ENCODE data around the gene MYH3.

The MYH3 gene

GRCh38 chr17:10631048-10631700 is 25.9 kb downstream of the MYH3 start:
- H3K9me3 Mint-ChIP-seq: no peaks in the 10 kb centered on the region
- H3K4me1 Mint-ChIP-seq: peaks cover 30% of the 10 kb centered on the region
- H3K27ac Mint-ChIP-seq: no peak overlapping the region
- H3K36me3 Mint-ChIP-seq: peaks cover 45% of the 10 kb centered on the region
- H3K4me3 Mint-ChIP-seq: no peak overlapping the region
- ATAC-seq: no peak
- no peaks in the 10 kb centered on the region for H3K27me3 Mint-ChIP-seq

GRCh38 chr17:10629706-10630105 is 27.4 kb downstream of the MYH3 start:
- H3K27ac Mint-ChIP-seq: no peak overlapping the region
- ATAC-seq: no peak
- H3K36me3 Mint-ChIP-seq: peaks cover 32% of the 10 kb centered on the region
- H3K4me3 Mint-ChIP-seq: no peak overlapping the region
- H3K9me3 Mint-ChIP-seq: no peaks in the 10 kb centered on the region
- H3K4me1 Mint-ChIP-seq: peaks cover 21% of the 10 kb centered on the region
- no peaks in the 10 kb centered on the region for H3K27me3 Mint-ChIP-seq

GRCh38 chr17:10628756-10629155 is 28.4 kb downstream of the MYH3 start:
- ATAC-seq: no peak
- H3K36me3 Mint-ChIP-seq: peaks cover 30% of the 10 kb centered on the region
- H3K9me3 Mint-ChIP-seq: no peaks in the 10 kb centered on the region
- peaks cover 11% of the 10 kb centered on the region for H3K4me1 Mint-ChIP-seq
- no peak overlapping the region for H3K27ac Mint-ChIP-seq
- H3K27me3 Mint-ChIP-seq: no peaks in the 10 kb centered on the region
- H3K4me3 Mint-ChIP-seq: no peak overlapping the region

GRCh38 chr17:10626390-10626789 is 30.7 kb downstream of the MYH3 start:
- no peak for ATAC-seq
- H3K27me3 Mint-ChIP-seq: no peaks in the 10 kb centered on the region
- H3K4me1 Mint-ChIP-seq: peaks cover 7% of the 10 kb centered on the region
- no peak overlapping the region for H3K4me3 Mint-ChIP-seq
- H3K9me3 Mint-ChIP-seq: no peaks in the 10 kb centered on the region
- H3K36me3 Mint-ChIP-seq: peaks cover 30% of the 10 kb centered on the region
- H3K27ac Mint-ChIP-seq: no peak overlapping the region

- peaks cover 19% of the 10 kb centered on the region for H3K36me3 Mint-ChIP-seq
- no peak overlapping the region for H3K4me3 Mint-ChIP-seq
- no peaks in the 10 kb centered on the region for H3K9me3 Mint-ChIP-seq
- no peak for ATAC-seq
- H3K27ac Mint-ChIP-seq: no peak overlapping the region
- peaks cover 3% of the 10 kb centered on the region for H3K27me3 Mint-ChIP-seq
- H3K4me1 Mint-ChIP-seq: no peaks in the 10 kb centered on the region
Measured at GRCh38 chr17:10624969-10625368, 32.1 kb downstream of the MYH3 start.

- no peaks in the 10 kb centered on the region for H3K4me1 Mint-ChIP-seq
- H3K9me3 Mint-ChIP-seq: no peaks in the 10 kb centered on the region
- H3K27me3 Mint-ChIP-seq: peaks cover 8% of the 10 kb centered on the region
- H3K4me3 Mint-ChIP-seq: no peak overlapping the region
- no peak overlapping the region for H3K27ac Mint-ChIP-seq
- ATAC-seq: no peak
- H3K36me3 Mint-ChIP-seq: peaks cover 8% of the 10 kb centered on the region
Measured at GRCh38 chr17:10623737-10624338, 33.3 kb downstream of the MYH3 start.

- H3K36me3 Mint-ChIP-seq: no peaks in the 10 kb centered on the region
- no peak overlapping the region for H3K27ac Mint-ChIP-seq
- no peak overlapping the region for H3K4me3 Mint-ChIP-seq
- no peaks in the 10 kb centered on the region for H3K4me1 Mint-ChIP-seq
- H3K9me3 Mint-ChIP-seq: no peaks in the 10 kb centered on the region
- H3K27me3 Mint-ChIP-seq: peaks cover 8% of the 10 kb centered on the region
- no peak for ATAC-seq
Measured at GRCh38 chr17:10622617-10623485, 34.3 kb downstream of the MYH3 start.

GRCh38 chr17:10621397-10621796 is 35.7 kb downstream of the MYH3 start:
- no peak for ATAC-seq
- Mint-ChIP-seq H3K4me1 (no peaks in the 10 kb centered on the region), H3K4me3 (no peak overlapping the region), H3K27ac (no peak overlapping the region), H3K9me3 (no peaks in the 10 kb centered on the region), H3K36me3 (no peaks in the 10 kb centered on the region), H3K27me3 (peaks cover 8% of the 10 kb centered on the region)

- H3K27ac Mint-ChIP-seq: no peak overlapping the region
- H3K36me3 Mint-ChIP-seq: no peaks in the 10 kb centered on the region
- peaks cover 11% of the 10 kb centered on the region for H3K27me3 Mint-ChIP-seq
- no peaks in the 10 kb centered on the region for H3K9me3 Mint-ChIP-seq
- no peaks in the 10 kb centered on the region for H3K4me1 Mint-ChIP-seq
- no peak for ATAC-seq
- no peak overlapping the region for H3K4me3 Mint-ChIP-seq
Measured at GRCh38 chr17:10620823-10621222, 36.3 kb downstream of the MYH3 start.

GRCh38 chr17:10618202-10618635 is 38.9 kb downstream of the MYH3 start:
- Mint-ChIP-seq H3K36me3 (no peaks in the 10 kb centered on the region), H3K27ac (no peak overlapping the region), H3K27me3 (peaks cover 35% of the 10 kb centered on the region), H3K9me3 (no peaks in the 10 kb centered on the region), H3K4me1 (no peaks in the 10 kb centered on the region), H3K4me3 (no peak overlapping the region)
- peak; percentile 88 for ATAC-seq

GRCh38 chr17:10617120-10617505 is 40.0 kb downstream of the MYH3 start:
- no peak overlapping the region for H3K27ac Mint-ChIP-seq
- no peaks in the 10 kb centered on the region for H3K36me3 Mint-ChIP-seq
- no peak for ATAC-seq
- no peak overlapping the region for H3K4me3 Mint-ChIP-seq
- H3K4me1 Mint-ChIP-seq: no peaks in the 10 kb centered on the region
- no peaks in the 10 kb centered on the region for H3K9me3 Mint-ChIP-seq
- peaks cover 43% of the 10 kb centered on the region for H3K27me3 Mint-ChIP-seq

GRCh38 chr17:10616502-10617119 is 40.5 kb downstream of the MYH3 start:
- Mint-ChIP-seq H3K27me3 (peaks cover 43% of the 10 kb centered on the region), H3K36me3 (no peaks in the 10 kb centered on the region), H3K9me3 (no peaks in the 10 kb centered on the region), H3K27ac (no peak overlapping the region), H3K4me1 (no peaks in the 10 kb centered on the region), H3K4me3 (no peak overlapping the region)
- ATAC-seq: peak; percentile 70

GRCh38 chr17:10614536-10615155 is 42.5 kb downstream of the MYH3 start:
- ATAC-seq: no peak
- Mint-ChIP-seq H3K4me1 (no peaks in the 10 kb centered on the region), H3K4me3 (no peak overlapping the region), H3K9me3 (no peaks in the 10 kb centered on the region), H3K27me3 (peaks cover 37% of the 10 kb centered on the region), H3K27ac (no peak overlapping the region), H3K36me3 (no peaks in the 10 kb centered on the region)

GRCh38 chr17:10613775-10614513 is 43.2 kb downstream of the MYH3 start:
- no peaks in the 10 kb centered on the region for H3K36me3 Mint-ChIP-seq
- peaks cover 35% of the 10 kb centered on the region for H3K27me3 Mint-ChIP-seq
- no peak for ATAC-seq
- no peaks in the 10 kb centered on the region for H3K9me3 Mint-ChIP-seq
- no peak overlapping the region for H3K27ac Mint-ChIP-seq
- no peaks in the 10 kb centered on the region for H3K4me1 Mint-ChIP-seq
- H3K4me3 Mint-ChIP-seq: no peak overlapping the region

Measured in stimulated activated memory B cell treated with anti-CD40 and anti-IgM and Interleukin-4, amounts not matched to agents 10 μg/mL and 1 μg/mL and 100 μg/mL, for 72 hours (primary cell).